Neural cell (in vitro differentiated cells): ENCODE data around the gene TMEM143. TPM values are rescaled to one million over a fixed set of nuclear protein-coding genes. Genes with fewer than 3 reads are reported as not detected.

ENCODE experiments used
- H2AFZ ChIP-seq: fragments of 200-600, 300-800 bp; sonication (generic), shearing (Covaris generic); 2 replicates; pipeline ENCODE4 v1.6.0; 2014; ENCODE audit warnings: low read depth, mild to moderate bottlenecking, antibody characterized with exemption, low read length, moderate library complexity
- H3F3A ChIP-seq: fragments of 200-600 bp; shearing (Covaris generic); 2 replicates; pipeline ENCODE4 v1.6.1; 2016; ENCODE audit warnings: mild to moderate bottlenecking, moderate library complexity, mixed read lengths, antibody characterized with exemption, low read length; ENCODE audit not compliant: insufficient read depth, poor library complexity, severe bottlenecking
- H3K27ac ChIP-seq: fragments of 200-600, 300-800 bp; sonication (generic), shearing (Covaris generic); 2 replicates; pipeline ENCODE4 v1.5.1; 2014; ENCODE audit warnings: mild to moderate bottlenecking, low read length, moderate library complexity
- H3K27me3 ChIP-seq: fragments of 300-800, 200-600 bp; sonication (generic), shearing (Covaris generic); 2 replicates; pipeline ENCODE4 v1.6.0; 2014; ENCODE audit warnings: mild to moderate bottlenecking, low read depth, low read length, moderate library complexity; ENCODE audit not compliant: insufficient read depth
- H3K36me3 ChIP-seq: fragments of 300-800, 200-600 bp; sonication (generic), shearing (Covaris generic); 2 replicates; pipeline ENCODE4 v1.5.1; 2014; ENCODE audit warnings: mild to moderate bottlenecking, antibody characterized with exemption, low read length, moderate library complexity; ENCODE audit not compliant: insufficient read depth
- H3K4me2 ChIP-seq: fragments of 300-800, 200-600 bp; sonication (generic), shearing (Covaris generic); 2 replicates; pipeline ENCODE4 v1.6.0; 2014; ENCODE audit warnings: mild to moderate bottlenecking, low read length
- H3K4me3 ChIP-seq: fragments of 300-800, 200-600 bp; sonication (generic), shearing (Covaris generic); 2 replicates; pipeline ENCODE4 v1.5.1; 2014; ENCODE audit warnings: mild to moderate bottlenecking, low read length, moderate library complexity
- H3K79me2 ChIP-seq: fragments of 200-600 bp; shearing (Covaris generic); replicated peaks from 2 replicates; pipeline ENCODE4 v1.6.0; 2014; ENCODE audit warnings: mild to moderate bottlenecking, low read length, moderate library complexity; ENCODE audit not compliant: insufficient read depth
- H3K9ac ChIP-seq: fragments of 300-800, 200-600 bp; sonication (generic), shearing (Covaris generic); 2 replicates; pipeline ENCODE4 v1.6.1; 2016; ENCODE audit warnings: mild to moderate bottlenecking, low read length, mixed read lengths
- H3K9me2 ChIP-seq: fragments of 200-600 bp; shearing (Covaris generic); 2 replicates; pipeline ENCODE4 v1.6.1; 2016; ENCODE audit warnings: mild to moderate bottlenecking, low read length, mixed read lengths; ENCODE audit not compliant: insufficient read depth
- H3K9me3 ChIP-seq: fragments of 200-600, 300-800 bp; sonication (generic), shearing (Covaris generic); 2 replicates; pipeline ENCODE4 v1.6.1; 2016; ENCODE audit warnings: mild to moderate bottlenecking, mixed run types, low read length, moderate library complexity, mixed read lengths
- H4K20me1 ChIP-seq: fragments of 200-600 bp; shearing (Covaris generic); 2 replicates; pipeline ENCODE4 v1.6.1; 2016; ENCODE audit warnings: mild to moderate bottlenecking, mixed run types; ENCODE audit not compliant: insufficient read depth
- EP300 ChIP-seq: fragments of 450-650 bp; conservative IDR thresholded peaks from 2 replicates; pipeline ENCODE4 v1.6.1; 2014; ENCODE audit warnings: antibody characterized with exemption, mild to moderate bottlenecking, moderate library complexity; ENCODE audit not compliant: poor library complexity, severe bottlenecking
- EZH2 ChIP-seq: fragments of 200-600, 300-800 bp; shearing (Covaris generic), sonication (generic); IDR thresholded peaks from 2 replicates; pipeline ENCODE4 v1.6.1; 2014; ENCODE audit warnings: antibody characterized with exemption, low read length, borderline replicate concordance, mild to moderate bottlenecking; ENCODE audit not compliant: insufficient read depth, poor library complexity, severe bottlenecking
- MXI1 ChIP-seq: fragments of 450-650 bp; conservative IDR thresholded peaks from 2 replicates; pipeline ENCODE4 v1.6.1; 2014; ENCODE audit warnings: antibody characterized with exemption, mild to moderate bottlenecking; ENCODE audit not compliant: poor library complexity, severe bottlenecking
- POLR2AphosphoS5 ChIP-seq: IDR thresholded peaks from 2 replicates; pipeline ENCODE4 v1.6.1; 2012
- RAD21 ChIP-seq: fragments of 450-650 bp; conservative IDR thresholded peaks from 2 replicates; pipeline ENCODE4 v1.6.1; 2014; ENCODE audit warnings: antibody characterized with exemption, mild to moderate bottlenecking, moderate library complexity
- SMC3 ChIP-seq: fragments of 450-650 bp; conservative IDR thresholded peaks from 2 replicates; pipeline ENCODE4 v1.6.1; 2014; ENCODE audit warnings: antibody characterized with exemption, mild to moderate bottlenecking, moderate library complexity; ENCODE audit not compliant: poor library complexity
- TAF1 ChIP-seq: IDR thresholded peaks from 2 replicates; pipeline ENCODE4 v1.6.1; 2012; ENCODE audit warnings: low read depth
- polyA plus RNA-seq: library from polyadenylated mRNA; depleted of rRNA; stranded (reverse); fragments of >200 nt; gene quantifications from 2 replicates; pipeline ENCODE4 v1.2.3, GENCODE V29; 2014
- TF ChIP-seq, protein P1 (sequence below): fragments of 450-650 bp; IDR thresholded peaks from 2 replicates; pipeline ENCODE4 v1.5.1; 2014; ENCODE audit warnings: antibody characterized with exemption, mild to moderate bottlenecking, moderate library complexity; ENCODE audit not compliant: poor library complexity, severe bottlenecking
- TF ChIP-seq, protein P2 (sequence below): IDR thresholded peaks from 2 replicates; pipeline ENCODE4 v1.6.1; 2012; ENCODE audit warnings: borderline replicate concordance

TMEM143 gene
- polyA plus RNA-seq, 1 donor from 2014 or later: 4.2 TPM

DNA sequence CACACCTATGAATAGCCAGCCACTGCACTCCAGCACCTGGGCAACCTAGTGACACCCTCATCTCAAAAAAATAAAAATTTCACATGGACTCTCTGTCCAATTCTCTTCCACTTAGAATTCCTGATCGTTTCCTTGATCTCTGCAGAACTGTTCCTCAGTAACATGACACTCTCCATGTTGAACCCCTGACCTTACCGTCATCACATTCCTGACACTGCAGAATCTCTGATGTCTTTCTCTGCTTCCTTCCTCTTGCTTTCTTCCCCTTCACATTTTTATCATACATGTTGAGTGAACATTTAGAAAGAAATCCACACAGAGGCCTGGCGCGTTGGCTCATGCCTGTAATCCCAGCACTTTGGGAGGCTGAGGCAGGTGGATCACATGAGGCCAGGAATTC lies 78.8 kb downstream of the TMEM143 start:
- H3K79me2 ChIP-seq: no peaks in the 10 kb centered on the region

DNA sequence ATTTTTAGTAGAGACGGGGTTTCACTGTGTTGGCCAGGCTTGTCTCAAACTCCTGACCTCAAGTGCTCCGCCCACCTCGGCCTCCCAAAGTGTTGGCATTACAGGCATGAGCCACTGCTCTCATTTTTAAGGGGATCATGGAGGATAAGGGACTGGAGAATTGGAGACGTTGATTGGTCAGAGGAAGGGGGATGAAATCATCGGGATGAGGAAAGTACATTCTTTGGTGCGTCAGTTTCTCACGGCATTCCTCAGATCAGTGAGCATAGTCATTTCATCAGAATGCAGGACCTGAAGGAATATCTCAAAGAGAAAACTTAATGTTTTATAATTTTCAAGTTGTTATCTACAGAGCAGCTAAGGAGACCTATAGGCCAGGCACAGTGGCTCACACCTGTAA lies 79.8 kb downstream of the TMEM143 start:
- H3K4me2 ChIP-seq: no peak overlapping the region
- H3K27me3 ChIP-seq: no peaks in the 10 kb centered on the region
- peaks cover 5% of the 10 kb centered on the region for H3K36me3 ChIP-seq
- no peaks in the 10 kb centered on the region for H3K79me2 ChIP-seq
- H3K9ac ChIP-seq: no peak overlapping the region
- H4K20me1 ChIP-seq: no peaks in the 10 kb centered on the region
- H2AFZ ChIP-seq: no peak overlapping the region
- no peaks in the 10 kb centered on the region for H3K9me3 ChIP-seq
- no peaks in the 10 kb centered on the region for H3F3A ChIP-seq
- no peak overlapping the region for H3K27ac ChIP-seq
- H3K4me3 ChIP-seq: no peak overlapping the region
- TF ChIP-seq RAD21: no peak
- TF ChIP-seq EP300: no peak
- TF ChIP-seq, protein P1, sequence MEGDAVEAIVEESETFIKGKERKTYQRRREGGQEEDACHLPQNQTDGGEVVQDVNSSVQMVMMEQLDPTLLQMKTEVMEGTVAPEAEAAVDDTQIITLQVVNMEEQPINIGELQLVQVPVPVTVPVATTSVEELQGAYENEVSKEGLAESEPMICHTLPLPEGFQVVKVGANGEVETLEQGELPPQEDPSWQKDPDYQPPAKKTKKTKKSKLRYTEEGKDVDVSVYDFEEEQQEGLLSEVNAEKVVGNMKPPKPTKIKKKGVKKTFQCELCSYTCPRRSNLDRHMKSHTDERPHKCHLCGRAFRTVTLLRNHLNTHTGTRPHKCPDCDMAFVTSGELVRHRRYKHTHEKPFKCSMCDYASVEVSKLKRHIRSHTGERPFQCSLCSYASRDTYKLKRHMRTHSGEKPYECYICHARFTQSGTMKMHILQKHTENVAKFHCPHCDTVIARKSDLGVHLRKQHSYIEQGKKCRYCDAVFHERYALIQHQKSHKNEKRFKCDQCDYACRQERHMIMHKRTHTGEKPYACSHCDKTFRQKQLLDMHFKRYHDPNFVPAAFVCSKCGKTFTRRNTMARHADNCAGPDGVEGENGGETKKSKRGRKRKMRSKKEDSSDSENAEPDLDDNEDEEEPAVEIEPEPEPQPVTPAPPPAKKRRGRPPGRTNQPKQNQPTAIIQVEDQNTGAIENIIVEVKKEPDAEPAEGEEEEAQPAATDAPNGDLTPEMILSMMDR: no peak
- TF ChIP-seq SMC3: no peak
- no peak for TF ChIP-seq MXI1
- TF ChIP-seq, protein P2, sequence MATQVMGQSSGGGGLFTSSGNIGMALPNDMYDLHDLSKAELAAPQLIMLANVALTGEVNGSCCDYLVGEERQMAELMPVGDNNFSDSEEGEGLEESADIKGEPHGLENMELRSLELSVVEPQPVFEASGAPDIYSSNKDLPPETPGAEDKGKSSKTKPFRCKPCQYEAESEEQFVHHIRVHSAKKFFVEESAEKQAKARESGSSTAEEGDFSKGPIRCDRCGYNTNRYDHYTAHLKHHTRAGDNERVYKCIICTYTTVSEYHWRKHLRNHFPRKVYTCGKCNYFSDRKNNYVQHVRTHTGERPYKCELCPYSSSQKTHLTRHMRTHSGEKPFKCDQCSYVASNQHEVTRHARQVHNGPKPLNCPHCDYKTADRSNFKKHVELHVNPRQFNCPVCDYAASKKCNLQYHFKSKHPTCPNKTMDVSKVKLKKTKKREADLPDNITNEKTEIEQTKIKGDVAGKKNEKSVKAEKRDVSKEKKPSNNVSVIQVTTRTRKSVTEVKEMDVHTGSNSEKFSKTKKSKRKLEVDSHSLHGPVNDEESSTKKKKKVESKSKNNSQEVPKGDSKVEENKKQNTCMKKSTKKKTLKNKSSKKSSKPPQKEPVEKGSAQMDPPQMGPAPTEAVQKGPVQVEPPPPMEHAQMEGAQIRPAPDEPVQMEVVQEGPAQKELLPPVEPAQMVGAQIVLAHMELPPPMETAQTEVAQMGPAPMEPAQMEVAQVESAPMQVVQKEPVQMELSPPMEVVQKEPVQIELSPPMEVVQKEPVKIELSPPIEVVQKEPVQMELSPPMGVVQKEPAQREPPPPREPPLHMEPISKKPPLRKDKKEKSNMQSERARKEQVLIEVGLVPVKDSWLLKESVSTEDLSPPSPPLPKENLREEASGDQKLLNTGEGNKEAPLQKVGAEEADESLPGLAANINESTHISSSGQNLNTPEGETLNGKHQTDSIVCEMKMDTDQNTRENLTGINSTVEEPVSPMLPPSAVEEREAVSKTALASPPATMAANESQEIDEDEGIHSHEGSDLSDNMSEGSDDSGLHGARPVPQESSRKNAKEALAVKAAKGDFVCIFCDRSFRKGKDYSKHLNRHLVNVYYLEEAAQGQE: no peak
- TF ChIP-seq POLR2AphosphoS5: no peak
- TF ChIP-seq TAF1: no peak
- TF ChIP-seq EZH2: no peak
- H3K9me2 ChIP-seq: no peaks in the 10 kb centered on the region

More for the DNA sequence above, 78.8 kb downstream of the TMEM143 start:
- H3K36me3 ChIP-seq: peaks cover 5% of the 10 kb centered on the region
- no peaks in the 10 kb centered on the region for H3K9me3 ChIP-seq
- H3F3A ChIP-seq: no peaks in the 10 kb centered on the region
- no peaks in the 10 kb centered on the region for H3K9me2 ChIP-seq
- H3K4me2 ChIP-seq: no peak overlapping the region
- TF ChIP-seq EZH2 (no peak), RAD21 (no peak), EP300 (no peak), TAF1 (no peak), POLR2AphosphoS5 (no peak), MXI1 (no peak), SMC3 (no peak)
- TF ChIP-seq, protein P2: no peak
- TF ChIP-seq, protein P1: no peak
- no peak overlapping the region for H3K9ac ChIP-seq
- no peaks in the 10 kb centered on the region for H3K27me3 ChIP-seq
- no peak overlapping the region for H3K27ac ChIP-seq
- no peaks in the 10 kb centered on the region for H4K20me1 ChIP-seq
- H2AFZ ChIP-seq: no peak overlapping the region
- H3K4me3 ChIP-seq: no peak overlapping the region
